MG63 (cell line): Measurements from ENCODE around the gene TRANK1. TPM values are rescaled to one million over a fixed set of nuclear protein-coding genes. Genes with fewer than 3 reads are reported as not detected.

Source experiments
- DNase-seq: peaks from one replicate; pipeline ENCODE4 v3.0.0-alpha.2; 2020
- H3K27me3 ChIP-seq: fragments of 250-450 bp; sonication (Bioruptor Pico); 2 replicates; pipeline ENCODE4 v1.5.1; 2020; ENCODE audit warnings: mild to moderate bottlenecking, moderate library complexity
- H3K36me3 ChIP-seq: fragments of 250-450 bp; sonication (Bioruptor Pico); 2 replicates; pipeline ENCODE4 v1.5.1; 2020; ENCODE audit warnings: mild to moderate bottlenecking, moderate library complexity
- H3K4me3 ChIP-seq: fragments of 250-450 bp; sonication (Bioruptor Pico); 2 replicates; pipeline ENCODE4 v1.5.1; 2020; ENCODE audit warnings: mild to moderate bottlenecking, moderate library complexity
- H3K9me3 ChIP-seq: fragments of 250-450 bp; sonication (Bioruptor Pico); 2 replicates; pipeline ENCODE4 v1.5.1; 2020; ENCODE audit warnings: mild to moderate bottlenecking, moderate library complexity
- total RNA-seq: library from RNA; depleted of rRNA; stranded (reverse); fragments of >200 nt; shearing (Covaris generic); gene quantifications from 2 replicates; pipeline ENCODE4 v1.2.3, GENCODE V29; 2014; ENCODE audit warnings: low replicate concordance

The TRANK1 gene
- total RNA-seq, 1 experiment from 2014 or later: 3.8 TPM

GRCh38 chr3:36850743-36851142 is 94.1 kb downstream of the TRANK1 start:
- Histone ChIP-seq H3K27me3 (no peaks in the 10 kb centered on the region), H3K4me3 (no peak overlapping the region), H3K36me3 (no peaks in the 10 kb centered on the region), H3K9me3 (no peaks in the 10 kb centered on the region)
- no peak for DNase-seq

GRCh38 chr3:36846406-36846805 is 98.4 kb downstream of the TRANK1 start:
- Histone ChIP-seq H3K27me3 (no peaks in the 10 kb centered on the region), H3K36me3 (no peaks in the 10 kb centered on the region), H3K9me3 (no peaks in the 10 kb centered on the region), H3K4me3 (no peak overlapping the region)
- no peak for DNase-seq

- H3K36me3 ChIP-seq: no peaks in the 10 kb centered on the region
- DNase-seq: no peak
- no peaks in the 10 kb centered on the region for H3K9me3 ChIP-seq
- H3K4me3 ChIP-seq: no peak overlapping the region
- no peaks in the 10 kb centered on the region for H3K27me3 ChIP-seq
These were observed 101.5 kb downstream of the TRANK1 start for GRCh38 chr3:36843065-36844051.

GRCh38 chr3:36842275-36842674 is 102.6 kb downstream of the TRANK1 start:
- Histone ChIP-seq H3K36me3 (no peaks in the 10 kb centered on the region), H3K9me3 (no peaks in the 10 kb centered on the region), H3K27me3 (no peaks in the 10 kb centered on the region), H3K4me3 (no peak overlapping the region)
- DNase-seq: no peak

- no peaks in the 10 kb centered on the region for H3K27me3 ChIP-seq
- DNase-seq: no peak
- H3K9me3 ChIP-seq: no peaks in the 10 kb centered on the region
These were observed 104.4 kb downstream of the TRANK1 start for GRCh38 chr3:36840453-36840921.

GRCh38 chr3:36837089-36837488 is 107.8 kb downstream of the TRANK1 start:
- no peak overlapping the region for H3K4me3 ChIP-seq
- DNase-seq: no peak
- H3K36me3 ChIP-seq: no peaks in the 10 kb centered on the region
- no peaks in the 10 kb centered on the region for H3K9me3 ChIP-seq
- H3K27me3 ChIP-seq: no peaks in the 10 kb centered on the region

More at GRCh38 chr3:36840453-36840921, 104.4 kb downstream of the TRANK1 start:
- Histone ChIP-seq H3K36me3 (no peaks in the 10 kb centered on the region), H3K4me3 (no peak overlapping the region)

GRCh38 chr3:36833160-36833814 is 111.6 kb downstream of the TRANK1 start:
- no peaks in the 10 kb centered on the region for H3K9me3 ChIP-seq
- no peak overlapping the region for H3K4me3 ChIP-seq
- H3K27me3 ChIP-seq: no peaks in the 10 kb centered on the region
- no peak for DNase-seq
- no peaks in the 10 kb centered on the region for H3K36me3 ChIP-seq

GRCh38 chr3:36832406-36832805 is 112.4 kb downstream of the TRANK1 start:
- Histone ChIP-seq H3K27me3 (no peaks in the 10 kb centered on the region), H3K36me3 (no peaks in the 10 kb centered on the region), H3K9me3 (no peaks in the 10 kb centered on the region), H3K4me3 (no peak overlapping the region)
- peak; percentile 7 for DNase-seq

GRCh38 chr3:36827133-36827532 is 117.7 kb downstream of the TRANK1 start:
- Histone ChIP-seq H3K4me3 (no peak overlapping the region), H3K36me3 (no peaks in the 10 kb centered on the region), H3K27me3 (no peaks in the 10 kb centered on the region), H3K9me3 (no peaks in the 10 kb centered on the region)
- DNase-seq: no peak

- H3K9me3 ChIP-seq: no peaks in the 10 kb centered on the region
- H3K36me3 ChIP-seq: no peaks in the 10 kb centered on the region
- no peak overlapping the region for H3K4me3 ChIP-seq
- no peaks in the 10 kb centered on the region for H3K27me3 ChIP-seq
- DNase-seq: no peak
These were observed 118.6 kb downstream of the TRANK1 start for GRCh38 chr3:36826240-36826639.

GRCh38 chr3:36824443-36824842 is 120.4 kb downstream of the TRANK1 start:
- no peak for DNase-seq
- Histone ChIP-seq H3K4me3 (no peak overlapping the region), H3K27me3 (no peaks in the 10 kb centered on the region), H3K9me3 (no peaks in the 10 kb centered on the region), H3K36me3 (no peaks in the 10 kb centered on the region)

GRCh38 chr3:36823806-36824205 is 121.0 kb downstream of the TRANK1 start:
- Histone ChIP-seq H3K27me3 (no peaks in the 10 kb centered on the region), H3K9me3 (no peaks in the 10 kb centered on the region), H3K36me3 (no peaks in the 10 kb centered on the region), H3K4me3 (no peak overlapping the region)
- no peak for DNase-seq

GRCh38 chr3:36820083-36820482 is 124.8 kb downstream of the TRANK1 start:
- no peak for DNase-seq
- Histone ChIP-seq H3K9me3 (no peaks in the 10 kb centered on the region), H3K36me3 (no peaks in the 10 kb centered on the region)

GRCh38 chr3:36817806-36818533 is 126.9 kb downstream of the TRANK1 start:
- no peaks in the 10 kb centered on the region for H3K36me3 ChIP-seq
- H3K27me3 ChIP-seq: no peaks in the 10 kb centered on the region
- no peaks in the 10 kb centered on the region for H3K9me3 ChIP-seq
- H3K4me3 ChIP-seq: no peak overlapping the region
- no peak for DNase-seq

More at GRCh38 chr3:36820083-36820482, 124.8 kb downstream of the TRANK1 start:
- no peaks in the 10 kb centered on the region for H3K27me3 ChIP-seq
- no peak overlapping the region for H3K4me3 ChIP-seq

GRCh38 chr3:36815375-36815774 is 129.5 kb downstream of the TRANK1 start:
- no peak for DNase-seq
- no peaks in the 10 kb centered on the region for H3K36me3 ChIP-seq
- H3K9me3 ChIP-seq: no peaks in the 10 kb centered on the region
- no peaks in the 10 kb centered on the region for H3K27me3 ChIP-seq
- no peak overlapping the region for H3K4me3 ChIP-seq

GRCh38 chr3:36814776-36815175 is 130.1 kb downstream of the TRANK1 start:
- H3K4me3 ChIP-seq: no peak overlapping the region
- no peak for DNase-seq
- no peaks in the 10 kb centered on the region for H3K9me3 ChIP-seq
- H3K36me3 ChIP-seq: no peaks in the 10 kb centered on the region
- H3K27me3 ChIP-seq: no peaks in the 10 kb centered on the region
